Gastroesophageal sphincter (tissue), 3 donors: ENCODE results near the gene SLC10A3.

Source experiments
- CTCF ChIP-seq, 4 experiments: fragments of 200-600 bp in 2 of 4; fragments of 450-650 bp in 2 of 4; sonication (generic) in 1 of 4; IDR thresholded peaks; one replicate each; pipeline ENCODE4 v1.5.1; 2017 to 2019; ENCODE audit warnings: antibody characterized with exemption in 4 of 4, mild to moderate bottlenecking in 2 of 4, moderate library complexity in 2 of 4
- EP300 ChIP-seq: sonication (generic); formaldehyde crosslinking; IDR thresholded peaks from one replicate; pipeline ENCODE4 v1.6.1; 2017; ENCODE audit warnings: antibody characterized with exemption, mild to moderate bottlenecking
- POLR2A ChIP-seq, 2 donors: fragments of 450-650 bp; IDR thresholded peaks; one replicate each; pipeline ENCODE4 v1.6.1; 2017; ENCODE audit warnings: antibody characterized with exemption in 2 of 2, mild to moderate bottlenecking in 2 of 2, moderate library complexity in 1 of 2
- POLR2AphosphoS5 ChIP-seq: sonication (generic); formaldehyde crosslinking; IDR thresholded peaks from one replicate; pipeline ENCODE4 v1.6.1; 2017; ENCODE audit warnings: antibody characterized with exemption

GRCh38 chrX:154459832-154460231 lies 30.6 kb downstream of the SLC10A3 start:
- TF ChIP-seq EP300 (no peak), POLR2A (IDR thresholded peaks at IDR 0.05) (no peak), CTCF (IDR thresholded peaks at IDR 0.05) (no peak), POLR2AphosphoS5 (no peak)
